Measurements from ENCODE around the gene GSTM3.
"Not testable (repeated sequence)": the region's sequence is repeated elsewhere in the genome, so short reads cannot be mapped to it uniquely, and the experiment has no call there.

GSTM3 gene

GRCh38 chr1:109756848-109757521, 16.1 kb upstream of the GSTM3 start:
- DNase-seq (ENCODE audit: low read depth in 2 of 2): no peak
- H3K4me3 ChIP-seq (replicated peaks in 1 of 2; ENCODE audit: low read depth in 2 of 2, low read length in 2 of 2): no peak overlapping the region
- TF ChIP-seq CTCF (IDR thresholded peaks at IDR 0.05; ENCODE audit: low read depth, low read length): no peak

DNA sequence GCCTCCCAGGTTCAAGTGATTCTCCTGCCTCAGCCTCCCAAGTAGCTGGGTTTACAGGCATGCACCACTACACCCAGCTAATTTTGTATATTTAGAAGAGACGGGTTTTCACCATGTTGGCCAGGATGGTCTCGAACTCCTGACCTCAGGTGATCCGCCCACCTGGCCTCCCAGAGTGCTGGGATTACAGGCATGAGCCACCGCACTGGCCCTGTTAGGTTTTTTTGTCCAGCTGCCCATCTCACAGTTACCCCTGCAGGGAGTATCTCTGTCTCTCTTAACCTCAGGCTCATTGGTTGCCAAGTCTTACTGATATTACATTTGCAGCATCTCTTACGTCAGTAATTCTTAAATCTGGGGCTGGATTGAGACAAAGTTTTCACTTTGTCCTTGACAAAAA, 15.5 kb upstream of the GSTM3 start:
- DNase-seq (ENCODE audit: low read depth in 2 of 2); H3K4me3 ChIP-seq (replicated peaks in 1 of 2; ENCODE audit: low read depth in 2 of 2, low read length in 2 of 2): not testable (repeated sequence)

- H3K4me3 ChIP-seq (replicated peaks in 1 of 2; ENCODE audit: low read depth in 2 of 2, low read length in 2 of 2): no peak overlapping the region
- no peak for TF ChIP-seq CTCF (IDR thresholded peaks at IDR 0.05; ENCODE audit: low read depth, low read length)
- DNase-seq (ENCODE audit: low read depth in 2 of 2): no peak
Measured at GRCh38 chr1:109754738-109755137, 13.9 kb upstream of the GSTM3 start.

- no peak for DNase-seq (ENCODE audit: low read depth in 2 of 2)
- H3K4me3 ChIP-seq (replicated peaks in 1 of 2; ENCODE audit: low read depth in 2 of 2, low read length in 2 of 2): no peak overlapping the region
- no peak for TF ChIP-seq CTCF (IDR thresholded peaks at IDR 0.05; ENCODE audit: low read depth, low read length)
Measured at GRCh38 chr1:109751531-109752260, 10.9 kb upstream of the GSTM3 start.

- no peak overlapping the region for H3K4me3 ChIP-seq (replicated peaks in 1 of 2; ENCODE audit: low read depth in 2 of 2, low read length in 2 of 2)
- TF ChIP-seq CTCF (IDR thresholded peaks at IDR 0.05; ENCODE audit: low read depth, low read length): no peak
- no peak for DNase-seq (ENCODE audit: low read depth in 2 of 2)
Measured at GRCh38 chr1:109750920-109751319, 10.1 kb upstream of the GSTM3 start.

DNA sequence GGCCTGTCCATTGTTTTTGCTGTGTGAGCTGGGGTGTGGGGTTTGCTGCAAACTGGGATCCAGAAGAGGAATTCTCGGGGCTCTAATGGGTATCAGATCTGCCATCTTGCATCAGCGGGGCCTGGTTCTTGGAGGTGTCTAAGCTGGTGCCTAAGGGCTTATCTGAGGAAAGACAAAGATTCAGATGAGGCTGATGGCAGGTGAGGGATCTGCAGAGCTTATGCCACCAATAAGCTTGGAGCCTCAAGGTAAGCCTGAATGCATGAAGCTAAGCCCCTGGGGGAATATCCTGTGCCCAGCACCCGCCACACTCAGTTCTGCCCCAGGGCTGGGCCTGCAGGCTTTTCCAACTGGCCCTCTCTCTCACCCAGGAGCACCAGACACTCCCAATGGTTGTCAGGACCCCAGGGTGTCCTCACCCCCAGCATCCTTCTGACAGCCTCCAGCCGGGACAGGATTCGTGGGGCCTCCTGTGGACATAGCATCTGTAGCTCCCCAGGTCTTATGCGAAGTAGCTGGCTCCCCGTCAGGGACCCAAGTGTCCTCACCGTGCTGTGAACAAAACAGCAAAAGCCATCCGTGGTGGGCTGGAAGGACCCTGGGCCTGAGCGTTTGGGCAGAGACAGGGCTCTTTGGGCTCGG, 9.5 kb upstream of the GSTM3 start:
- H3K4me3 ChIP-seq (replicated peaks in 1 of 2; ENCODE audit: low read depth in 2 of 2, low read length in 2 of 2): no peak overlapping the region
- TF ChIP-seq CTCF (IDR thresholded peaks at IDR 0.05; ENCODE audit: low read depth, low read length): no peak
- DNase-seq (ENCODE audit: low read depth in 2 of 2): no peak

GRCh38 chr1:109749221-109749620, 8.4 kb upstream of the GSTM3 start:
- no peak for TF ChIP-seq CTCF (IDR thresholded peaks at IDR 0.05; ENCODE audit: low read depth, low read length)
- H3K4me3 ChIP-seq (replicated peaks in 1 of 2; ENCODE audit: low read depth in 2 of 2, low read length in 2 of 2): no peak overlapping the region

DNA sequence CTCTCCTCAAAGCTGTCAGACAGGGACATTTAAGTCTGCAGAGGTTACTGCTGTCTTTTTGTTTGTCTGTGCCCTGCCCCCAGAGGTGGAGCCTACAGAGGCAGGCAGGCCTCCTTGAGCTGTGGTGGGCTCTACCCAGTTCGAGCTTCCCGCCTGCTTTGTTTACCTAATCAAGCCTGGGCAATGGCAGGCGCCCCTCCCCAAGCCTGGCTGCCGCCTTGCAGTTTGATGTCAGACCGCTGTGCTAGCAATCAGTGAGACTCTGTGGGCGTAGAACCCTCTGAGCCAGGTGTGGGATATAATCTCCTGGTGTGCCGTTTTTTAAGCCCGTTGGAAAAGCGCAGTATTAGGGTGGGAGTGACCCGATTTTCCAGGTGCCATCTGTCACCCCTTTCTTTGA, 7.5 kb upstream of the GSTM3 start:
- not testable (repeated sequence) for H3K4me3 ChIP-seq (replicated peaks in 1 of 2; ENCODE audit: low read depth in 2 of 2, low read length in 2 of 2); DNase-seq (ENCODE audit: low read depth in 2 of 2)

More at GRCh38 chr1:109749221-109749620, 8.4 kb upstream of the GSTM3 start:
- DNase-seq (ENCODE audit: low read depth in 2 of 2): no peak
